NT2/D1 (cell line): Measurements from ENCODE around the gene VANGL1.

Experiments
- SUZ12 ChIP-seq: IDR thresholded peaks from 2 replicates; pipeline ENCODE4 v1.6.1; 2011; ENCODE audit not compliant: insufficient read length, insufficient read depth; ENCODE audit errors: extremely low read depth
- ZNF274 ChIP-seq: IDR thresholded peaks from 2 replicates; pipeline ENCODE4 v1.6.1; 2011; ENCODE audit warnings: mild to moderate bottlenecking, low read depth, low read length

DNA sequence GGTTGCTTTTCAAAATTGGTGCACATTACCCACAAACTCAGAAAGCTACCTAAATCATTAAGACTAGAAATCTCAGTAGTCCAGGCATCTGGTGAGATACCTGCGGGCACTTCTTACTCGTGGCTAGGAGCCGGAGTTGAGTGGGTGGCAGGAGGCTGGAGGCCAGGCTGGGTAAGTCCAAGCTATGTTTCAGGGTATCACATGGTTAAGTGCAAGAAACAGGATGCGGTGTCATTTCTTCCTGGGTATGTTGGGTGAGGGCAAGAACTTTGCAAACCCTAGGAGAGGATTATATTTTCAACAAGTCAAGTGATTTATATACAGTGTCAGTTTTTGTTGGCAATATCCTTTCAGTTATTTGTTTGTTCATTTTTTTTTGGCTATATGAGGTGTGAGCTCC, 41.0 kb downstream of the VANGL1 start:
- TF ChIP-seq SUZ12 (no peak), ZNF274 (no peak)
